ENCODE measurements around the gene PCDH9.

DNA sequence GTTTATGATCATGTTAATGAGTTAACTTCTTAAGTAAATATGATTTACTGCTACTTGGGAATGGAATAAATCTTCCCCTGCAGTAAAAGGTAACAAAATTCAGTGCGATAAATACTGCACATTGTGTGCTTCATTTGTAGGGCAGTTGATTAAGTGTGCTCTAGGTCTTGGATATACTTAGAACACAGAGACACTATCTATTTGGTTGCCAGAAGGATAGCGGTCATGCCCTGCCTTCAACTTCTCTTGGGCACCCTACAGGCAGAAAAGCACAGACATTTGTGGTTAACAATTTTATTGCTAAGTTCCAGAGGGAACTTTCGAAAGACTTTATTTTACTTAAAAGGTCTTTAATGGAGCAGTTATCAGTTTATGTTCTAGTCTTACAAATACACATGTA lies 605.8 kb downstream of the PCDH9 start:
- TF ChIP-seq, protein P1, sequence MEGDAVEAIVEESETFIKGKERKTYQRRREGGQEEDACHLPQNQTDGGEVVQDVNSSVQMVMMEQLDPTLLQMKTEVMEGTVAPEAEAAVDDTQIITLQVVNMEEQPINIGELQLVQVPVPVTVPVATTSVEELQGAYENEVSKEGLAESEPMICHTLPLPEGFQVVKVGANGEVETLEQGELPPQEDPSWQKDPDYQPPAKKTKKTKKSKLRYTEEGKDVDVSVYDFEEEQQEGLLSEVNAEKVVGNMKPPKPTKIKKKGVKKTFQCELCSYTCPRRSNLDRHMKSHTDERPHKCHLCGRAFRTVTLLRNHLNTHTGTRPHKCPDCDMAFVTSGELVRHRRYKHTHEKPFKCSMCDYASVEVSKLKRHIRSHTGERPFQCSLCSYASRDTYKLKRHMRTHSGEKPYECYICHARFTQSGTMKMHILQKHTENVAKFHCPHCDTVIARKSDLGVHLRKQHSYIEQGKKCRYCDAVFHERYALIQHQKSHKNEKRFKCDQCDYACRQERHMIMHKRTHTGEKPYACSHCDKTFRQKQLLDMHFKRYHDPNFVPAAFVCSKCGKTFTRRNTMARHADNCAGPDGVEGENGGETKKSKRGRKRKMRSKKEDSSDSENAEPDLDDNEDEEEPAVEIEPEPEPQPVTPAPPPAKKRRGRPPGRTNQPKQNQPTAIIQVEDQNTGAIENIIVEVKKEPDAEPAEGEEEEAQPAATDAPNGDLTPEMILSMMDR (IDR thresholded peaks at IDR 0.05; ENCODE audit: low read length), result no peak
- no peak for TF ChIP-seq EZH2 (IDR thresholded peaks at IDR 0.05; ENCODE audit: borderline replicate concordance, low read length)

All from OCI-LY1 (cell line).